ENCODE data around the gene CARD6.
"Not testable (repeated sequence)": the region's sequence is repeated elsewhere in the genome, so short reads cannot be mapped to it uniquely, and the experiment has no call there.

The CARD6 gene, protein sequence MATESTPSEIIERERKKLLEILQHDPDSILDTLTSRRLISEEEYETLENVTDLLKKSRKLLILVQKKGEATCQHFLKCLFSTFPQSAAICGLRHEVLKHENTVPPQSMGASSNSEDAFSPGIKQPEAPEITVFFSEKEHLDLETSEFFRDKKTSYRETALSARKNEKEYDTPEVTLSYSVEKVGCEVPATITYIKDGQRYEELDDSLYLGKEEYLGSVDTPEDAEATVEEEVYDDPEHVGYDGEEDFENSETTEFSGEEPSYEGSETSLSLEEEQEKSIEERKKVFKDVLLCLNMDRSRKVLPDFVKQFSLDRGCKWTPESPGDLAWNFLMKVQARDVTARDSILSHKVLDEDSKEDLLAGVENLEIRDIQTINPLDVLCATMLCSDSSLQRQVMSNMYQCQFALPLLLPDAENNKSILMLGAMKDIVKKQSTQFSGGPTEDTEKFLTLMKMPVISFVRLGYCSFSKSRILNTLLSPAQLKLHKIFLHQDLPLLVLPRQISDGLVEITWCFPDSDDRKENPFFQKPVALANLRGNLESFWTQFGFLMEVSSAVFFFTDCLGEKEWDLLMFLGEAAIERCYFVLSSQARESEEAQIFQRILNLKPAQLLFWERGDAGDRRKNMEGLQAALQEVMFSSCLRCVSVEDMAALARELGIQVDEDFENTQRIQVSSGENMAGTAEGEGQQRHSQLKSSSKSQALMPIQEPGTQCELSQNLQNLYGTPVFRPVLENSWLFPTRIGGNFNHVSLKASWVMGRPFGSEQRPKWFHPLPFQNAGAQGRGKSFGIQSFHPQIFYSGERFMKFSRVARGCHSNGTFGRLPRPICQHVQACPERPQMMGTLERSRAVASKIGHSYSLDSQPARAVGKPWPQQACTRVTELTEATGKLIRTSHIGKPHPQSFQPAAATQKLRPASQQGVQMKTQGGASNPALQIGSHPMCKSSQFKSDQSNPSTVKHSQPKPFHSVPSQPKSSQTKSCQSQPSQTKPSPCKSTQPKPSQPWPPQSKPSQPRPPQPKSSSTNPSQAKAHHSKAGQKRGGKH

DNA sequence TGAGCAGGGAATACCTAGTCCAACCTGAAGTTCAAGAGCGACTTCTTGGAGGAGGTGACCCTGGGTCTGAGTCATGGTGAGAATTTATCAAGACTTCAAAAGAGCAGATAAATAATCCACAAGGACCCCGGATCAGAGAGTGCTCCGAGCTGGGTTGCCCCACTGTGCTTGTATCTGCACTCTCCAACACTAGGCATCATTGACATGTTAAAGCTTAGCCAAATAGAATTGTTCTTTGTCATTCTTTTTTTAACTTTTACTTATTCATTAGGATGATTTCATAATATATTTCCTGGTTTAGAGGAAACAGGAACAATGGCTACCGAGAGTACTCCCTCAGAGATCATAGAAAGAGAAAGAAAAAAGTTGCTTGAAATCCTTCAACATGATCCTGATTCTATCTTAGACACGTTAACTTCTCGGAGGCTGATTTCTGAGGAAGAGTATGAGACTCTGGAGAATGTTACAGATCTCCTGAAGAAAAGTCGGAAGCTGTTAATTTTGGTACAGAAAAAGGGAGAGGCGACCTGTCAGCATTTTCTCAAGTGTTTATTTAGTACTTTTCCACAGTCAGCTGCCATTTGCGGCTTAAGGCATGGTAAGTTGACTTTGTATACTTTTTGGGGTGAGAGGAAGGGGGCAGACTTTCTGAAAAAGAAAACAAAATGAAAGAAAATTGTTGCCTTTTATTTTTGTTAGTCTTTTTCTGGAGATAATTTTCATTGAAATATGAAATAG is at the start of gene CARD6:
TSS of gene CARD6 (plus strand) at position 300 of the 738 bp plus-strand sequence. CDS start at position 316, 16 bp downstream.
- no peak for DNase-seq

DNA sequence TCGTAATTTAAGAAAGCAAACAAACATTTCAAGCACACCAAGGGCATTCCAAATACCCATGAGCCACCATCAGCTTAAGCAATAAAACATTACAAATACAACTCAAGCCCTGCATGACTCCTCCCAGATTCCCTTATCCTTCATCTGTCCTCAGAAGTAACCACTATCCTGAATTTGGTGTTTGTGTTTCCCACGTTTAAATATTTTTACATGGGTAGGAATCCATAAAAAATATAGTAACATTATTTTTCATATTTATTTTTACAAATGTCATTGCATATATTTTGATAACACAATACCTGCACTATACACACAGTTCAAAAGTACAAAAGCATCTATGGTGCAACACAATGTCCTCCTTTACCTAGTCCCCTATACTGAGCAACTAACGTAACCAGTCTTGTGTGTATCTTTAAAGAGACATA is 49.4 kb upstream of the CARD6 start:
- DNase-seq = no peak

DNA sequence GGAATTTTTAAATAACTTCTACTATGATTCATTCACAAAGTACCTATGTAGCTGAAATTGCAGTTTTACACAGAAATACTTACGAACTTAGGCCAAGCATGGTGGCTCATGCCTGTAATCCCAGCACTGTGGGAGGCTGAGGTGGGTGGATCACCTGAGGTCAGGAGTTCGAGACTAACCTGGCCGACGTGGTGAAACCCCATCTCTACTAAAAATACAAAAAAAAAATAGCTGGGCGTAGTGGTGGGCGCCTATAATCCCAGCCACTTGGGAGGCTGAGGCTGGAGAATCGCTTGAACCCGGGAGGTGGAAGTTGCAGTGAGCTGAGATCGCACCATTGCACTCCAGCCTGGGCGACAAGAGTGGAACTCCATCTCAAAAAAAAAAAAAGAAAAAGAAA is 48.5 kb upstream of the CARD6 start:
- DNase-seq = not testable (repeated sequence)

DNA sequence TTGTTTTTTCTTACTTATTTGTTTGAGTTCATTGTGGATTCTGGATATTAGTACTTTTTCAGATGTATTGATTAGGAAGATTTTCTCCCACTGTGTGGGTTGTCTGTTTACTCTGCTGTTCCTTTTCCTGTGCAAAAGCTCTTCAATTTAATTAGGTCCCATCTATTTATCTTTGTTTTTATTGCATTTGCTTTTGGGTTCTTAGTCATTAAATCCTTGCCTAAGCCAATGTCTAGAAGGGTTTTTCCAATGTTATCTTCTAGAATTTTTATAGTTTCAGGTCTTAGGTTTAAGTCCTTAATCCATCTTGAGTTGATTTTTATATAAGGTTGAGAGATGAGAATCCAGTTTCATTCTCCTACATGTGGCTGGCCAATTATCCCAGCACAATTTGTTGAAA is 46.8 kb upstream of the CARD6 start:
- not testable (repeated sequence) for DNase-seq

DNA sequence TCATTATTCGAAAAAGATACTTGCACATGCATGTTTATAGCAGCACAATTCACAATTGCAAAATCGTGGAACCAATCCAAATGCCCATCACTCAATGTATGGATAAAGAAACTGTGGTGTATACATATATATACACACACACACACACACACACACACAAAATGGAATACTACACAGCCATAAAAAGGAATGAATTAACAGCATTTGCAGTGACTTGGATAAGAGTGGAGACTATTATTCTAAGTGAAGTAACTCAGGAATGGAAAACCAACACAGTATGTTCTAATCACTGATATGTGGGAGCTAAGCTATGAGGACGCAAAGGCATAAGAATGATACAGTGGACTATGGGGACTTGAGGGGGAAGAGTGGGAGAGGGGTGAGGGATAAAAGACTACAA is 46.3 kb upstream of the CARD6 start:
- DNase-seq = not testable (repeated sequence)

DNA sequence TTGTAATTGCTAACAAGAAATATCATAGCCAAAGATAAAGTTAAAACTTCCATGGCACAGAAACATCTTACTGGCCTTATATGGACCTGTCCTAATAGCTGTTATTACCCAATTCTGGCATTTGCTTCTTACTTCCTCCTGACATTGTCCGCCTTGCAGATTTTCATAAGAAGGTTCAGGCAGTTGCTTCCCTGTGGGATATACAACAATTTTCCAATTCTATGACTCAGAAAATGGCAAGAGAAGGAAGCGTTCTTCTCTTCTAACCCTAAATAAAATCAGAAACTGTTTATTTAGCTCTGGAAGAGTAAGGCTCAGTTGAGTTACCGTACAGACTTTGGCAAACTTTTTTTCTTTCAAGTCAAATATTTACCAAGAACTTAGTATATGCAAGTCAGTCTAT is 44.7 kb upstream of the CARD6 start:
- DNase-seq = no peak

DNA sequence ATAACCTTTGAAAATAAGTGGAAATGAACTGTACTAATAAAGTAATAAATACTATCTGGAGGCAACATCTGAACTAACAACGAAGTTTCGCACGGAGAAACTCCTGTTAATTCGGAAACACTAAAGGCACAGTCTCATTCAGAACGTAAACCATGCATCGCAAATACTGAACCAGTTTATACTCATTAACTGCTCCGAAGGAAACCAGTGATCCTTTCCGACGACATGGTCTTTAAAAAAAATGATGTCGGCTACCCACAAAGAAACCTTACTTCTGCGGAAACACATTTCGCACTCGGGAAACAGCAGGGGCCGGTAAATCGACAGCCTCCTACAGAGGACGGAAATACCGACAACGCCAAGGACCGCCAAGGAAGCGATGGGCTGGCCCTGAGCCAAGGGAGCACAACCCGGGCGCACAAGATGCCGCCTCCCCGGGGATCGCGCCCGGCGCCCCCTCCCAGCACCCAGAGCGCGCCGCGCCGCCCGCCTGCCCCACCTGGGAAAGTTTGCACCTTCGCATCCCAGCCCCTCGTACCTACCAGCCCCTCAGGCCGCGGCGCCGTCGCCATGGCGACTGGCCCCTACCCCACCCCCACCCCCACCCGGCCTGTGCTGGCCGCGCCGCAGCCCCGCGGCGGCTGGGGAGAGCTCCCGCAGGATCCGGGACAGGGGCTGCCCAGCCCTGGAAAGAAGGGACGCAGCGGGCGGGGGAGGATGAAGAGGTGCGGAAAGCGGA is 43.7 kb upstream of the CARD6 start:
- DNase-seq = peak; percentile 63

DNA sequence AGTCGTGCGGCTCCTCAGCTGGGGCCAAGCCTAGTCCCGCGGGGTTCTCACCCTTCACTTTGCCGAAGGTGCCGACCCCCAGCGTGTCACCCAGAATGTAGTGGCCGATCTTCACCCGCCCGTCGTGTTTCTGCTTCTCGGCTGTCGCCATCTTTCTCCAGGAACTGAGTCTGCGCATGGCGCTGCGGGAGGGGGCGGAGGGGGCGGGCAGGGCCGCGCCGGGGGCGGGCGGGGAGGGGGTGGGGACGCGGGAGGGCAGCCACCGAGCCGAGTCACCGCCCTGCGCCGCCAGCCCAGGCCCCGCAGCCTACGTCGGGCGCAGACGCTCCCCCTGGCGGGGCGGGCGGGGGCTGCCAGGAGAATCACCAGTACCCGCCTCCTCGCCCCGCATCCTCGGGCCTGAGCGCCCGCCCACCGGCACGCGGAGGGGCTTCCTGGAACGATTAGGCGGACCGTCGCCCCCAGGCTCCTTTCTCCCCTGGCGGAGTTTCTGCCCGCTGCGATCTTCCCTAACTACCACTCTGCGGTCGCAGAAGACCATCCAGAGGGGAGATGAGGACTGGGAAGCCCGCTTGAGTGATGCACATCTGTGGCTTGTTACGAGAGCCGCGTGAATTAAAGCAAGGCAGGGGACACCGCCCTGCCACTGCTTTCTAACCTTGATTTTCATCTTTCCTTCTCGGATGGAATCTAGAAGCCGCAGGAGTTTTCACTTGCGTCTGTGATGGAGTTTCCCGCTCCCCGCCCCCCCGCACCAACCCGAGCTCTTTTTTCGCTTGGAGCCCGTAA is 43.0 kb upstream of the CARD6 start, which contains the start of gene PRKAA1:
TSS of gene PRKAA1 (minus strand) at position 363 of the 789 bp plus-strand sequence. CDS start at position 178, 185 bp downstream.
- DNase-seq = peak; percentile 87

DNA sequence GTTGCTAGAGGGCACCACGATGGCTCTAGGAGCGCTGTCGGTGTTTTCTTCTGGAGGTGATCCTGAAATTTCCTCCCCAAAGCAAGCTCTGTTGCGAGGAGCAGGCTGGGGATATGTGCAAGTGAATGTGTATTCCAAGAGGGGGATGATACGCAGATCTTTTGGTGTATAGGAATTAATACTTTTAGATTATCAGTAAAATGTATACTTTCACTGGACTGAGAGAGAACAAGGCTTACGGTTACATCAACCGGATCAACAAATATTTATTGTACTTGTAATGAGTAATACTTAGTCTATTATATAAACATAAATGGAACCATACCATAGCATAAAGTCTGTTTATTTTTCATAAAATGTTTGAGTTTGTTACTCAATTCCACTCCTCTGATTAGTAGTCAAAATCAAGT is 42.4 kb upstream of the CARD6 start:
- no peak for DNase-seq

DNA sequence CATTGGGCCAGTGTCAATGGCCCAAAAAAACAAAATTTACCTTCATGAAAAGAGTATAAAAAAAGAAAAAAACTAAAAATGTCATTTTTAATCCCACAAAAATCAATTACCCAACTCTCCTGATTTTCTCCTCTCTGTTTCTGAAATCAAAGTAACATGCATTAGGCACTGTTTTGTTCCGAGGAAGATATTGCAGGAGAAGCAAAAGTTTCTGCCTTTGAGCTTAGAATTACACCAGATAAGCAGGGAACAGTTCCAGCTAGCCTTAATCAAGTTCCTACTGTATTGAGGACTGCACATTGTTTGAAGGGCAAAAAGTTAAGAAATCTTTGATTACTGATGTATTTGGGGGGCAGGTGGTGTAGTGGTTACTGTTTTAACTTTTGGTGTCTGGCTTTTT is 41.9 kb upstream of the CARD6 start:
- no peak for DNase-seq

DNA sequence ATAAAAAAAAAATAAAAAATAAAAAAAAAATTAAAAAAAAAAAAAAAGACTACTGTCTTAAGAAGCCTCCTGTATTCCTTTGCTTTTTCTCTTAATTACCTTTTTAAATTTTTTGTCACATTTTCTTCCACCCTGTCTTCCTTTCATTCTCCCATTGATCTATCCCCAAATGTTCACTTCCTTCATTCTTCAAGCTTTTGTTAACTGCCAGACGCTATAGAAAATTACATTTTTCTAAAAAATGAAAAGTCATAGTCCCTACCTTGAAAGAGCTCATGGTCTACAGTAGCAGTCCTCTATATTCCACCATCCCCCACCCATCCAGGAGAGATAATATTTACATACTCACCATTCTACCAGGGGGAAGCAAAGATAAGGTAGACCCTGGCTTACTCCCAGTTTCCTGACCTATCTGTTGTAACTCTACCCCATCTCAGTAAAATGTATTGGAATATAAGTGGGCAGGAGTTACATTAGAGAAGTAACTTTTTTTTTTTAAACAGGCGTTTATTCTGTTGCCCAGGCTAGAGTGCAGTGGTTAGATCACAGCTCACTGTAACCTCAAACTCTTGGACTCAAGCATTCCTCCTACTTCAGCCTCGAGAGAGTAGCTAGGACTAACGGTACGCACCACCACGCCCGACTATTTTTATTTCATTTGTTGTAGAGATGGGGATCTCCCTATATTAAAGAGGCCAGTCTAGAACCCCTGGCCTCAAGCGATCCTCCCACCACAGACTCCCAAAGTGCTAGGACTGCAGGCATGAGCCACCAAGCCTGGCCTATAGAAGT is 39.2 kb upstream of the CARD6 start:
- DNase-seq = no peak

DNA sequence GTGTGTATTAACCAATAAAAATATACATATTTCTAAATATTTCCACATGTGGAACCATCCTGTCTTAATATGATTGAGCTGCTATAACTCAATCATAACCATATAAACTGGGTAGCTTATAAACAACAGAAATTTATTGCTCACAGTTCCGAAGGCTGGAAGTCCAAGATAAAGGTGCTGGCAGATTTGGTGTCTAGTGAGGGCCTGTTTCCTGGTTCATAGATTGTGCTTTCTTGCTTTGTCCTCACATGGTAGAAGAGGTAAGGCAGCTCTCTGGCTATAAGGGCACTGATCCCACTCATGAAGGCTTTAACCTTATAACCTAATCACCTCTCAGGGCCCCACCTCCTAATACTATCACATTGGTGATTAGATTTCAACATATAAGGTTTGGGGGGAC is 29.0 kb upstream of the CARD6 start:
- no peak for DNase-seq

DNA sequence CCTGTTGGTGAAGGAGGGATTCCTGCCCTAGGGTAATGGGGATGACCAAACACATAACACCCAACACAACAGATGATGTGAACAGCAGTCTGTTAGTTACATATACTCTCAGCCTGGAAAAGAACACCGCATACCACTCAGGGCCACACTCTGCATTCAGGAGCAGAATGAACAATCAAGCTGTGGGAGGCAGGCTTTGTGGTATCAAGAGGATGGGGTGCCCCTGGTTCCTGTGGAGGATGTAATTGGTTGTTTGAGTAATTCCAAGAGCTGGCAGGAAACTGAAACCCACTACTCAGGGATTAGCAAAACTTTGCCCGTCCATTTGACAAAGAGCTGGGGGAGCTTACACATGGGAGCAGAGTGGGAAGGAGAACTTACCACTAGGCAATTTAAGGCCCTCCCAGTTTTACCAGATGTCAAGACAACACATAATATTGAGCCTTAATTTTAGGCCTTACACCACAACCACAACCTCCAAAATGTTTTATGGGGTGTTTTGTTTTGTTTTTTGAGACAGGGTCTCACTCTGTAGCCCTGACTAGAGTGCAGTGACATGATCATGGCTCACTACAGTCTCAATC is 27.4 kb upstream of the CARD6 start:
- DNase-seq = no peak

DNA sequence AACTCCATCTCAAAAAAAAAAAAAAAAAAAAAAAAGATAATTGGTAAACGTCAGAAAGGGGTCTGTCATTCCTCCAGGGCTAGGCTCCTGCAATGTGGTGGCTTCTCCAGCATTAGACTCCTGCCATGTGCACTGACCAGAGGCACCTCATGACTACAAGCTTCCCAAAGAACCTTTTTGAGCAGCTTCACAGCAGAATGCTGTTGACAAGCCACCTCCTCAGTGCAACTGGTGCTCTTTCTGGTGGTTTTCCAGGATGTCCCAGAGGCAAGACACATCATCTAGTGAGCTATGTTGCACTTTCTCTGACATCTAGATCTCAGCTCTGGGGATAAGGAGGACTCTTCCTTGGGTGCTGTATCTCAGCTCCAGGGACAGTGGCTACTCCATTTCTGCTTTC is 17.7 kb upstream of the CARD6 start:
- DNase-seq = no peak

DNA sequence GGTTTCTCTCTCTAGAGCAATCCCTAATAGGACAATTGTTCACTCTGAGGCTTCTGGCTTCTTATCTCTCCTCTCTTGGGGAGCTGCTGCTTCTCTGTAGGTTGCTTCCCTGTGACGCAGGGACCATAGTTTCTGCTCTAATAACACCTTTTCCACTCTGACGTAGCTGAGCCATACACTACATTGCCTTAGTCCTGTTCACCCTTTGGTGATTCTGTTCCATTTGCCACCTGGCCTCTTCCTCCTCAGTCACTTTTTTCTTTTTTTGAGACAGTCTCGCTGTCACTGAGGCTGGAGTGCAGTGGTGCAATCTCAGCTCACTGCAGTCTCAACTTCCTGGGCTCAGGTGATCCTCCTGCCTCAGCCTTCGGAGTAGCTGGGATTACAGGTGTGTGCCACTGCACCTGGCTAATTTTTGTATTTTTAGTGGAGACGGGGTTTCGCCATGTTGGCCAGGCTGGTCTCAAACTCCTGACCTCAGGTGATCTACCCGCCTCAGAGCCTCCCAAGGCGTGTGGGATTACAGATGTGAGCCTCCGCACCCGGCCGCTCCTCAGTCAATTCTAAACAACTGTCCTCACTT is 15.6 kb upstream of the CARD6 start:
- not testable (repeated sequence) for DNase-seq

DNA sequence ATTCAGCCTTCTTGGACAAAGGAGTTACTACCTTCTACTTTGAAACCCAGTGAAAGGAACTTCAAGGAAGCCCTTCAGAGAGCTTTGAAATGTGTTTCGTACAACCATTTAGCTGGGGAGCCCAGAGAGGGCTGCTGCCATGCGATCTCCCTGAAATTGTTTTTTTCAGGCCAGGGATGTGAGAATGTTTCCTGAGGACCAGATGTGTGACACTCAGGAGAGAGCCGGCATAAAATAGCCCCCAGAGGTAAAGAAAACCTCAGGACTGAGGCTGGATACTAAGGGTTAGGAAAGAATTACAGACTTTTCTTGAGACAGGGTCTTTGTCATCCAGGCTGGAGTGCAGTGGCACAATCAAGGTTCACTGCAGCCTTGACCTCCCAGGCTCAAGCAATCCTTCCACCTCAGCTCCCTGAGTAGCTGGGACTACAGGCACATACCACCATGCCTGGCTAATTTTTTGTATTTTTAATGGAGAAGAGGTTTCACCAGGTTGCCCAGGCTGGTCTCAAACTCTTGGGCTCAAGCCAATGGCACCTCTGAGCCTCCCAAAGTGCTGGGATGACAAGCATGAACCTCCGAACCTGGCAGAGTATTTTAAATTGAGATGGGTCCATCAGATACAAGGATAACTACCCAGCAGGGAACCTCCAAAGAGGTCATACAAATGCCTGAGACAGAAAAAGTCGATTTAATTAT is 14.5 kb upstream of the CARD6 start:
- DNase-seq = no peak

DNA sequence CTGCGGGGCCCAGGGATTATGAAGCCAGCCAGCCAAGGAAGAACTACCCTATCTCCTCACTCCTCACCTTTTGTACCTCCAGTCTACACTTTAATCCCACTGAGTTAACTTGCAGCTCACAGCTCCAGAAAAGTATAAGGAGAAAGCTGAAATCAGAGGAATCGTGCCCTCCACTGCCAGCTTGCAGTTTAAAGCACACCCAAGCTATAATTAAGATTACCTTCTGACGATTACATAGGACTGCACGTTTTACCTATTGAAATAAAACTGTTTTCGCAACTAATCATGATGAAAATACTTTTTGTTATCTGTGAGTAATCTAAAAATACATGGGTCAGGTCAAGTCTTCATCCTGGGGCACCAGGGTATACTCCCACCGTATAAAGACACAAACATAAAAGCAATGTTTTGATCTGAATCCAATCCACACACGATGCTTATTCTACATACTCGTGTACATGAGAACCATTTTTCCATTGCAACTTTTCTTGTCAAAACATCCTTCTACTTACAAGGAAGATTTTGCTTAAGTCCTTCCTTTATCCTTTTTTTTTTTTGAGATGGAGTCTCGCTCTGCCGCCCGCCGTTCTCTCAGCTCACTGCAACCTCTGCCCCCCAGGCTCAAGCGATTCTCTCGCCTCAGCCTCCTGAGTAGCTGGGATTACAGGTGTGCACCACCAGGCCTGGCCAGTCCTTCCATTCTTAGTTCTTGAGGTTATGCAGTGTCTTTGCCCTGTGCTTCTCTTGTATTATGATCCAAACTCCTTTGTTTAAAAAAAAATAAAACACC is 13.8 kb upstream of the CARD6 start:
- no peak for DNase-seq

Data from activated effector memory CD4-positive, alpha-beta T cell treated with Interleukin-2 at 50 U/mL for 16 hours (primary cell).